ENCODE measurements around the gene CUTA.
"Not testable (repeated sequence)": the region's sequence is repeated elsewhere in the genome, so short reads cannot be mapped to it uniquely, and the experiment has no call there.

Gene CUTA

DNA sequence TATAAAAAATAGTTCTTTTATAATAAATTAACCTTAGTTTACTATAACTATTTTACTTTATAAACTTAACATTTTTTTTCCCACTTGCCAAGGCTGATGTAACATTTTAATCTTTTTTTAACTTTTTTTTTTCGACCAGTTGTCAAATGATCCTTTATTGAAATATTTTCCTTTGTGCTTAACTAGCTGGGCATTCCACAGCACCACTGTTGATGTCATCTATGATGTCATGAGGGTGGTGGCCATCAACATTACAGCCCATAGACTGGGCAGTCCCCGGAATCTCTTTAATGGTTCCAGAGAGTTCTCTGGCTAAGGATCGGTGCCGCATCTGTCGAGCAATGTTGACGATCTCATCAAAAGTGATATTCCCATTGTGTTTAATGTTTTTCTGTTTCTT lies 18.0 kb downstream of the CUTA start:
- not testable (repeated sequence) for DNase-seq

DNA sequence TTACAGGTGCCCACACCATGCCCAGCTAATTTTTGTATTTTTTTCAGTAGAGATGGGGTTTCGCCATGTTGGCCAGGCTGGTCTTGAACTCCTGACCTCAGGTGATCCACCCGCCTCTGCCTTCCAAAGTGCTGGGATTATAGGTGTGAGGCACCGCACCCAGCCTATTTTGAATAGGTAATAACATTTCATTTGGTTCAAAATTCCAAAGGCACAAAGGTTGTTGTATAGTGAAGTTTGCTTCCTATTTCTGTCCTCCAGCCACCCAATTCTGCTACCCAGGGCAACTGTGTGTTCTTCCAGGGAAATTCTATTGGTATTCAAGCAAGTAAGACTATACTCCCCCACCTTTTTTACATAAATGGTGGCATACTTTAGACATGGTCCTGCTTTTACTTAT lies 19.3 kb downstream of the CUTA start:
- not testable (repeated sequence) for DNase-seq

DNA sequence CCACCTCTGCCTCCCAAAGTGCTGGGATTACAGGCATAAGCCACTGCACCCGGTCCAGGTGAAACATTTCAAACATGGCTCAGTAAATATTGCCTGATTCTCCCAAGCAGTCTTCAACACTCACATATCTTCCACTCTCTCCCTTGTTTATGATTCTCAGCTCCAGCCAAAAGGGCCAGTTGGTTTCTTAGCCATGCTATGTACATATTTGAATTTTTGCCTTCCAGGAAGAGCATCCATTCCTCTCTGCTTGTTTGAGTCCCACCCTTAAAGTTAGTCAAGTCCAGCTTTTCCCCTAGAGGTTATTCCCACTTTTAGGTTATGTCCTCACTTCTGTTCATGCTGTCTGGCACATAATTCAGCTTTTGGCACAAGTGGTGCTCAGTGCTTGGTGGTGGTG lies 20.4 kb downstream of the CUTA start:
- no peak for DNase-seq

- no peak for DNase-seq
Measured at GRCh38 chr6:33392979-33393378, 24.9 kb downstream of the CUTA start.

DNA sequence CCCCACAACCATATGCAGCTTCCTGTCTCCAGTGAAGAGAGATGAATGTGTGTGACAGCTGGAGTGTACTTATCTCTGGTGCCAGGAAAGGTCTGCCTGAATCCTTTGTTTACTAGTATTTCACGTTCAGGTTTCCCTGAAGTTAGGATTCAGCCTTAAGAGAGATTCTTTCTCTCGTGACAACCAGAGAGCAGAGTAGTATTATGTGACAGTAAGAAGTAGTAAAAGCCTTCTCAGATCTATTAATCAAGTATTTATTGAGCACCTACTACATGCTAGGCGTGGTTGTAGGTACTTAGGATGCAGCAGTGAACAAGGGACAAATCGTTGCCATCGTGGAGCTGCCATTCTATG lies 25.3 kb downstream of the CUTA start:
- no peak for DNase-seq

GRCh38 chr6:33391922-33392594 lies 25.8 kb downstream of the CUTA start:
- DNase-seq: peak; percentile 48

DNA sequence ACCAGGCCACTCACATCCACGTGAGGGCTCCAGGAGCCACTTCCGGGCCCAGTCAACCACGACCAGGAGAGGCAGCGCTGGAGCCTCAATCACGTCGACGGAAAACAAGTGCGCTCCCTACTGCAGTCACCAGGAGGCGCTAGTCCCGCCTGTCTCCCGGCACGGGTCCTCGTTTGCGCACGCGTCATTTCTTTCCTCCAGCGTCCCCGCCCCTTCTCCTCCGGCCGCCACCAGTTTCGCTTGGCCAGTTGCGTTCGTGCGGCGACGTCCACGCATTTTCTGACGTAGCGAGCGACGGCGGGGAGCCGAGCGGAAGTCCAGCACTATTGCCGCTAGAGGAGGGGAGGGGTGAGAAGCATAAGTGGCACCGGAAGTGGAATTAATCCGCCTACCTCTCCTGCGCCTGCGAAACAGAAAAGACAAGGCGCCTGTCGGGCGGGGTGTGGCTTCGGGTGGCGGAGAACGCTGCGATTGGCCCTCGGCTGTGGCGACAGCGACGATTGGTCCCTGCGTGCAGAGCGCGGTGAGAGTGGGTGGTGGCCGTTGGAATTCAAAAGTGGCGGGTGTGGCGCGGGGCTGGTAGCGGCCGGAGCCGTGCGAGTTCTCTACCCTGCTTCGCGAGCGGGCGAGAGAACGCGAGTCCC lies 26.5 kb downstream of the CUTA start, which contains the start of gene KIFC1:
KIFC1 (plus strand) TSS at position 546 of the 644 bp plus-strand sequence. CDS start 163 bp downstream, outside the sequence.
- peak; percentile 100 for DNase-seq

GRCh38 chr6:33390767-33391277 lies 27.1 kb downstream of the CUTA start:
- DNase-seq: no peak

- DNase-seq: no peak
Measured at GRCh38 chr6:33390173-33390572, 27.7 kb downstream of the CUTA start.

- peak; percentile 72 for DNase-seq
Measured at GRCh38 chr6:33384581-33385020, 33.3 kb downstream of the CUTA start.

- DNase-seq: no peak
Measured at GRCh38 chr6:33383427-33384185, 34.3 kb downstream of the CUTA start.

GRCh38 chr6:33380272-33380981 lies 37.5 kb downstream of the CUTA start:
- DNase-seq: no peak

- not testable (repeated sequence) for DNase-seq
Measured at GRCh38 chr6:33379184-33379583, 38.7 kb downstream of the CUTA start.

- DNase-seq: no peak
Measured at GRCh38 chr6:33377171-33377570, 40.7 kb downstream of the CUTA start.

GRCh38 chr6:33375143-33375671 lies 42.7 kb downstream of the CUTA start:
- peak; percentile 84 for DNase-seq

DNA sequence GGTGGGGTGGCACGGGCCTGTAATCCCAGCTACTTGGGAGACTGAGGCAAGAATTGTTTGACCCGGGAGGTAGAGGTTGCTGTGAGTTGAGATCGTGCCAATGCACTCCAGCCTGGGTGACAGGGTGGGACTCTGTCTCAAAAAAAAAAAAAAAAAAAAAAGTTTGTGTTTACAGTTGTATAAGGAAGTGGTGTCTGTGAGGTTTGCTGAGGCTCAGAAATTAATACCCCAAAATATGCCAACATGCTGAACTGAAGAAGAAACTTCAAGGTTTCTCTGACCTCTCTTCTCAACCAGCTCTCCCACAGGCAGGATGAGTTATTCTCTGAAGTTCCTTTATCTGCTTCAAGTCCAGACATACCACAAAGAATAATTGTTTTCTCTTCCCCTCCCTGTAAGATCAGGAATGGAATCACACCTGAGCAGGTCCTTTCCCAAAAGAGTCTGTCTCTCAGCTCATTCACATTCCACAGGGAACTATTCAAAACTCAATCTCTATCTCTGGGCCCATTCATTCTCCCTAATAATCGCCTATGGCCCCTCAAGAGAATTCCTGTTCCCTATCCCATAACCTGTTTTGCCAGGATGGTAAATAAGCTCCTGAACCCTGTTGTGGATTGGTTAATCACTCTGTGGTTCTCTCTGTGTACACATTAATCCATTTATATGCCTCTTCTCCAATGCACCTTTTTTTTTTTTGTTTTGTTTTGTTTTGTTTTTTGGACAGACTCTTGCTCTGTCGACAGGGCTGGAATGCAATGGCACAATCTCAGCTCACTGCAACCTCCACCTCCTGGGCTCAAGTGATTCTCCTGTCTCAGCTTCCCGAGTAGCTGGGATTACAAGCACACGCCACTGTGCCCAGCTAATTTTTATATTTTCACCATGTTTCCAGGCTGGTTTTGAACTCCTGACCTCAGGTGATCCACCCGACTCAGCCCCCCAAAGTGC lies 43.7 kb downstream of the CUTA start:
- no peak for DNase-seq

- DNase-seq: no peak
Measured at GRCh38 chr6:33372526-33373123, 45.3 kb downstream of the CUTA start.

DNA sequence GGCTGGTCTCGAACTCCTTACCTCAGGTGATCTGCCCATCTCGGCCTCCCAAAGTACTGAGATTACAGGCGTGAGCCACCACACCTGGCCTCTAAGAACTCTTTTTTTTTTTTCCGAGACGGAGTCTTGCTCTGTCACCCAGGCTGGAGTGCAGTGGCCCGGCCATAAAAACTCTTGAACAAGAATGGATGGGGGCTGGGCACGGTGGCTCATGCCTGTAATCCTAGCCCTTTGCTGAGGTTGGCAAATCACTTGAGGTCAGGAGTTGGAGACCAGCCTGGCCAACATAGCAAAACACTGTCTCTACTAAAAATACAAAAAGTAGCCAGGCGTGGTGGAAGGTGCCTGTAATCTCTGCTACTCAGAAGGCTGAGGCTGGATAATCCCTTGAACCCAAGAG lies 46.0 kb downstream of the CUTA start:
- not testable (repeated sequence) for DNase-seq

GRCh38 chr6:33367715-33368025 lies 50.2 kb downstream of the CUTA start:
- not testable (repeated sequence) for DNase-seq

DNA sequence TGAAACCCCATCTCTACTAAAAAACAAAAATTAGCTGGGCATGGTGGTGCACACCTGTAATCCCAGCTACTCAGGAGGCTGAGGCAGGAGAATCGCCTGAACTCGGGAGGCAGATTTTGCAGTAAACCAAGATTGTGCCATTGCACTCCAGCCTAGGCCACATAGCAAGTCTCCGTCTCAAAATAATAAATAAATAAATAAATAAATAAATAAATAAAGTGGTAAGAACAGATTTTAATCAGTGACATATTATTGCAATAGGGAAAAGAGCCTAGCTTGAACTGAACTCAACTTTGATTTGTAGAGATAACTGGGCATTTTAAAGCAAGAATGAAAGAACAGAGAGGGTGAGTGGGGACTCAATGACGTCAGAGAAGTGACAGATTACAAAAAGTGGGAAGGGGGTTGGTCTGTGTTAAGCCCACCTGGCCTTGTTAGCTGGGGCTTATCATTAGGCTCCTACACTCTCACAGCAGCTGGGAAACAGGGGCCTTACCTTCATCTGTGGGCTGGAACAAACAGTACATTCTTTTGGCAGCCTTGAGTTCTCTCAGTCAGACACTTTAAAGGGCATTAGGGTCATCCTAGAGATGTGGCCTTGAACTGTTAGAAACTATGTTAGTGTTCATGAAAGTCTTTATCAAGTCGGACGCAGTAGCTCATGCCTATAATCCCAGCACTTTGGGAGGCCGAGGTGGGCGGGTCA lies 50.7 kb downstream of the CUTA start:
- no peak for DNase-seq
